K562 (cell line): ENCODE results near the gene RERE. TPM values are rescaled to one million over a fixed set of nuclear protein-coding genes. Genes with fewer than 3 reads are reported as not detected.

Source experiments
- ATAC-seq: fragments of 200-7000 bp; cut with Tn5 transposase; 3 replicates; pipeline ENCODE4 v1.9.1; 2020; ENCODE audit warnings: moderate library complexity
- BruUV-seq: library from RNA; stranded (reverse); fragments of 400-500 nt; replicated peaks from 2 replicates; lab custom pipeline; 2021; lab: Mats Ljungman, UMichigan
- CTCF ChIA-PET: fragments of 300-600 bp; formaldehyde crosslinking; extraction: SDS; loops from one replicate; lab custom pipeline; 2021; ENCODE audit warnings: low intra/inter-chr PET ratio; lab: Yijun Ruan, JAX
- POLR2A ChIA-PET: fragments of 300-600, 350-650 bp; sonication (Branson Sonifier 250); formaldehyde crosslinking; extraction: SDS; loops from one replicate; lab custom pipeline; 2021; ENCODE audit warnings: antibody characterized with exemption, inconsistent platforms; lab: Yijun Ruan, JAX
- DNase-seq, 4 experiments: peaks; one replicate each; pipeline versions ENCODE4 v3.0.0 to v3.0.0-alpha.2; 2011 to 2018; ENCODE audit warnings: low spot score in 3 of 4, mixed read lengths in 3 of 4; ENCODE audit errors: extremely low read depth in 1 of 4
- FAIRE-seq: peaks from 2 replicates; lab custom pipeline; 2011; peaks lifted over from hg19 to GRCh38; lab: Jason Lieb, UNC
- H2AFZ ChIP-seq: 2 replicates; pipeline ENCODE4 v1.6.0; 2011; ENCODE audit warnings: low read depth, low read length, control low read depth, inconsistent platforms
- H3K27ac ChIP-seq: fragments of 200-600 bp; 3 replicates; pipeline ENCODE4 v1.8.0; 2011; ENCODE audit warnings: low read depth, mild to moderate bottlenecking, control low read depth, inconsistent platforms, low read length, moderate library complexity, mixed read lengths; ENCODE audit errors: extremely low read depth
- H3K27me3 ChIP-seq, 2 experiments: fragments of 300-600 bp in 1 of 2; 2 replicates in 1 of 2; 3 replicates in 1 of 2; pipeline versions ENCODE4 v1.6.0 to v1.8.0; 2011; ENCODE audit warnings: inconsistent platforms in 2 of 2, low read length in 2 of 2, mild to moderate bottlenecking in 1 of 2, mixed read lengths in 1 of 2, moderate library complexity in 1 of 2; ENCODE audit not compliant: control insufficient read depth in 2 of 2, insufficient read depth in 2 of 2
- H3K36me3 ChIP-seq: fragments of 300-600 bp; 3 replicates; pipeline ENCODE4 v1.8.0; 2011; ENCODE audit warnings: mild to moderate bottlenecking, low read length, inconsistent platforms; ENCODE audit not compliant: control insufficient read depth, insufficient read depth
- H3K4me1 ChIP-seq, 2 experiments: fragments of 200-600 bp in 1 of 2; replicated peaks in 1 of 2; 2 replicates in 1 of 2; 3 replicates in 1 of 2; pipeline versions ENCODE4 v1.5.1 to v1.8.0; 2011; ENCODE audit warnings: inconsistent platforms in 2 of 2, low read length in 2 of 2, mild to moderate bottlenecking in 1 of 2, mixed read lengths in 1 of 2, moderate library complexity in 1 of 2; ENCODE audit not compliant: control insufficient read depth in 2 of 2, insufficient read depth in 2 of 2
- H3K4me2 ChIP-seq: 2 replicates; pipeline ENCODE4 v1.6.1; 2011; ENCODE audit warnings: low read length, control low read depth, inconsistent platforms, mixed read lengths; ENCODE audit not compliant: insufficient read depth
- H3K4me3 ChIP-seq: fragments of 200-600 bp; sonication (generic), shearing (Covaris generic); 2 replicates; pipeline ENCODE4 v1.5.1; 2016; ENCODE audit warnings: control low read depth, inconsistent platforms
- H3K79me2 ChIP-seq: fragments of 200-600 bp; 3 replicates; pipeline ENCODE4 v1.8.0; 2011; ENCODE audit warnings: low read length, inconsistent platforms; ENCODE audit not compliant: control insufficient read depth, insufficient read depth
- H3K9ac ChIP-seq, 2 experiments: 2 replicates each; pipeline versions ENCODE4 v1.6.0 to v1.6.1; 2011; ENCODE audit warnings: low read depth in 2 of 2, low read length in 2 of 2, control low read depth in 1 of 2, inconsistent platforms in 1 of 2, mild to moderate bottlenecking in 1 of 2, mixed read lengths in 1 of 2; ENCODE audit not compliant: insufficient read depth in 1 of 2
- H3K9me1 ChIP-seq: one replicate; pipeline ENCODE4 v1.6.0; 2011; ENCODE audit warnings: inconsistent platforms, mild to moderate bottlenecking, low read length, moderate library complexity; ENCODE audit not compliant: control insufficient read depth, insufficient read depth
- H3K9me3 ChIP-seq: replicated peaks from 2 replicates; pipeline ENCODE4 v1.5.1; 2011; ENCODE audit warnings: low read depth, low read length, inconsistent platforms; ENCODE audit not compliant: control insufficient read depth, insufficient read depth
- H4K20me1 ChIP-seq: replicated peaks from 2 replicates; pipeline ENCODE4 v1.6.1; 2011; ENCODE audit warnings: low read length, inconsistent platforms, mixed read lengths; ENCODE audit not compliant: control insufficient read depth, insufficient read depth
- ATF3 ChIP-seq, 2 experiments: fragments of 450-650 bp in 1 of 2; sonication (generic) in 1 of 2; formaldehyde crosslinking in 1 of 2; IDR thresholded peaks in 1 of 2; conservative IDR thresholded peaks in 1 of 2; 2 replicates each; pipeline versions ENCODE4 v1.6.1 to v1.8.1; 2016 to 2023; ENCODE audit warnings: mild to moderate bottlenecking in 2 of 2, moderate library complexity in 2 of 2, inconsistent platforms in 1 of 2, missing genetic modification reagents in 1 of 2
- BHLHE40 ChIP-seq: IDR thresholded peaks from 2 replicates; pipeline ENCODE4 v1.6.1; 2011; ENCODE audit warnings: low read length, improper control_type of control experiment
- BMI1 ChIP-seq: fragments of 150-350 bp; IDR thresholded peaks from 2 replicates; pipeline ENCODE4 v1.6.1; 2014; ENCODE audit warnings: low read length
- CBFA2T3 ChIP-seq: fragments of 450-650 bp; IDR thresholded peaks from 2 replicates; pipeline ENCODE4 v1.6.1; 2017
- CEBPB ChIP-seq: fragments of 450-650 bp; IDR thresholded peaks from 2 replicates; pipeline ENCODE4 v1.6.1; 2016; ENCODE audit warnings: missing genetic modification characterization, missing compliant biosample characterization
- CEBPG ChIP-seq, 3 experiments: fragments of 200-800 bp in 1 of 3; sonication (Bioruptor generic) in 1 of 3; sonication (generic) in 1 of 3; formaldehyde crosslinking in 1 of 3; IDR thresholded peaks in 2 of 3; conservative IDR thresholded peaks in 1 of 3; 2 replicates each; pipeline versions ENCODE4 v1.6.1 to v1.8.0; 2016 to 2022; ENCODE audit warnings: missing compliant biosample characterization in 2 of 3, missing genetic modification characterization in 2 of 3, mild to moderate bottlenecking in 1 of 3, missing genetic modification reagents in 1 of 3
- CREB1 ChIP-seq, 2 experiments: sonication (generic) in 1 of 2; formaldehyde crosslinking in 1 of 2; IDR thresholded peaks; 2 replicates each; pipeline versions ENCODE4 v1.6.1 to v1.8.0; 2012 to 2022; ENCODE audit warnings: inconsistent platforms in 1 of 2, mild to moderate bottlenecking in 1 of 2, missing genetic modification reagents in 1 of 2, moderate library complexity in 1 of 2
- CXXC5 ChIP-seq: fragments of 250-450 bp; sonication (Bioruptor Pico); IDR thresholded peaks from 2 replicates; pipeline ENCODE4 v1.8.0; 2022; ENCODE audit warnings: inconsistent platforms, mild to moderate bottlenecking, moderate library complexity
- HDAC3 ChIP-seq: fragments of 450-650 bp; IDR thresholded peaks from 2 replicates; pipeline ENCODE4 v1.6.1; 2018; ENCODE audit warnings: borderline replicate concordance, mild to moderate bottlenecking, moderate library complexity; ENCODE audit not compliant: partially characterized antibody
- HDAC6 ChIP-seq: IDR thresholded peaks from 2 replicates; pipeline ENCODE4 v1.6.1; 2012; ENCODE audit warnings: low read depth, mild to moderate bottlenecking, control low read depth, inconsistent platforms, low read length, moderate library complexity
- SNIP1 ChIP-seq: fragments of 450-650 bp; IDR thresholded peaks from 2 replicates; pipeline ENCODE4 v1.7.1; 2017; ENCODE audit warnings: low read depth, mild to moderate bottlenecking
- ZNF133 ChIP-seq: fragments of 250-450 bp; sonication (Bioruptor Pico); IDR thresholded peaks from 2 replicates; pipeline ENCODE4 v1.4.0; 2020; ENCODE audit warnings: mild to moderate bottlenecking
- WGBS: fragments of 100-300 bp; shearing (Covaris generic); methylation state at CpG from one replicate; pipeline ENCODE4 v1.1.6; 2016; ENCODE audit warnings: low coverage, mixed read lengths; ENCODE audit not compliant: insufficient coverage; ENCODE audit errors: missing lambda C conversion rate; 5-methylcytosine and 5-hydroxymethylcytosine counted together
- in situ Hi-C: fragments of 300-500 bp; cut with MboI; formaldehyde crosslinking; loops from 4 replicates; pipeline ENCODE4 v1.15.0; 2018; ENCODE audit warnings: inconsistent platforms, mixed read lengths
- intact Hi-C: fragments of 100-400 bp; cut with micrococcal nuclease; formaldehyde crosslinking; loops from 2 replicates; pipeline ENCODE4 v1.14.2; 2022
- polyA plus RNA-seq, 8 experiments: library from polyadenylated mRNA; depleted of rRNA in 4 of 8; stranded (reverse) in 5 of 8; unstranded in 3 of 8; fragments of >200 nt; fragmentation: Nextera tagmentation in 2 of 8; fragmentation: Illumina TruSeq in 1 of 8; extraction: Ambion mirVana in 2 of 8; extraction: Trizol in 1 of 8; gene quantifications; 2 replicates each; pipeline versions ENCODE4 v1.2.1 to v1.2.3, GENCODE V29; 2011 to 2014; ENCODE audit warnings: inconsistent platforms in 1 of 8, missing spikeins in 1 of 8
- total RNA-seq, 7 experiments: library from RNA; depleted of rRNA in 6 of 7; stranded (reverse); fragments of >200 nt in 6 of 7; fragmentation: Illumina TruSeq in 2 of 7; extraction: Trizol in 2 of 7; gene quantifications; 2 replicates each; pipeline versions ENCODE4 v1.2.1 to v1.2.3, GENCODE V29; 2011 to 2021; ENCODE audit warnings: low replicate concordance in 1 of 7

The RERE gene
- total and polyA plus RNA-seq, 9 of the 15 experiments (the other 6 are each of a cell fraction or from before 2014, with no cell fraction given) = 3.0 to 51.5 (median 13.4) TPM

- peaks cover 6% of the 10 kb centered on the region; the same call in 1 of the 3 replicates for H3K36me3 ChIP-seq
- H3K4me3 ChIP-seq = no peak overlapping the region
- DNase-seq (no peak), ATAC-seq (no peak), FAIRE-seq (no peak)
- no peak overlapping the region for H2AFZ ChIP-seq
- H3K27me3 ChIP-seq = no peaks in the 10 kb centered on the region
- peak; percentile 21; the same call in 1 of the 2 replicates for TF ChIP-seq ATF3 (IDR thresholded peaks at IDR 0.05)
- TF ChIP-seq ATF3 (CRISPR knock-in tag; conservative IDR thresholded peaks at IDR 0.05) = no peak
- no peak for TF ChIP-seq BHLHE40
- POLR2A ChIA-PET = interaction anchor here (1.3 kb wide), 1 partner anchor 10 kb away, joined by 4 read pairs; no protein-coding TSS in a partner anchor
- H3K4me1 ChIP-seq = peaks cover 10 to 23% of the 10 kb centered on the region in 2 experiments; a peak in 4 of 5 replicates
- 90% methylated on average over 2 of the region's 2 CpGs for WGBS
- in situ Hi-C loops = no loop called here
- no TSS peak for BruUV-seq
- peaks cover 5% of the 10 kb centered on the region; the same call in 1 of the 2 replicates for H4K20me1 ChIP-seq
- peaks cover 36% of the 10 kb centered on the region for H3K79me2 ChIP-seq
- no peaks in the 10 kb centered on the region for H3K9me3 ChIP-seq
- intact Hi-C loops = no loop called here
- no peak overlapping the region for H3K9ac ChIP-seq
- CTCF ChIA-PET = no interaction called here
- no peaks in the 10 kb centered on the region for H3K9me1 ChIP-seq
- H3K27ac ChIP-seq = no peak overlapping the region
- H3K4me2 ChIP-seq = no peak overlapping the region
Measured at GRCh38 chr1:8767006-8767405, 50.4 kb downstream of the RERE start.

GRCh38 chr1:8765198-8765597 is 52.2 kb downstream of the RERE start:
- Histone ChIP-seq H3K79me2 (peaks cover 49% of the 10 kb centered on the region), H2AFZ (no peak overlapping the region), H3K36me3 (peaks cover 11% of the 10 kb centered on the region), H3K9ac (no peak overlapping the region), H3K9me3 (no peaks in the 10 kb centered on the region), H3K27ac (no peak overlapping the region), H3K9me1 (no peaks in the 10 kb centered on the region), H3K4me1 (peaks cover 10 to 26% of the 10 kb centered on the region in 2 experiments; a peak in 4 of 5 replicates), H3K4me3 (no peak overlapping the region), H3K4me2 (no peak overlapping the region), H4K20me1 (peaks cover 7% of the 10 kb centered on the region; the same call in 1 of the 2 replicates), H3K27me3 (no peaks in the 10 kb centered on the region)
- 87% methylated on average over 3 of the region's 3 CpGs for WGBS
- DNase-seq (no peak), ATAC-seq (no peak), FAIRE-seq (no peak)
- POLR2A ChIA-PET = interaction anchor here (1.1 kb wide), 1 partner anchor 16 kb away, joined by 3 read pairs; no protein-coding TSS in a partner anchor
- intact Hi-C loops = no loop called here
- TF ChIP-seq CBFA2T3 (no peak), SNIP1 (no peak), CXXC5 (no peak), CEBPB (peak; percentile 84), HDAC3 (no peak), CEBPG (CRISPR knock-in tag; IDR thresholded peaks at IDR 0.05) (no peak), CEBPG (tag; conservative IDR thresholded peaks at IDR 0.05 in 1 of 2, IDR thresholded peaks at IDR 0.05 in 1 of 2) (peak; percentile 40 to 79; a peak in 3 of 4 replicates), HDAC6 (no peak), CREB1 (IDR thresholded peaks at IDR 0.05) (no peak), CREB1 (CRISPR knock-in tag; IDR thresholded peaks at IDR 0.05) (no peak), ZNF133 (no peak), BMI1 (no peak)
- in situ Hi-C loops = no loop called here
- BruUV-seq = no TSS peak
- CTCF ChIA-PET = no interaction called here
